Adipocyte (in vitro differentiated cells): ENCODE data around the gene IL23R.
A peak's percentile ranks its signal among the peaks of the same experiment; 100 is the strongest.
"Not testable (repeated sequence)": the region's sequence is repeated elsewhere in the genome, so short reads cannot be mapped to it uniquely, and the experiment has no call there.

ENCODE experiments used
- DNase-seq: peaks from one replicate; pipeline ENCODE4 v3.0.0-alpha.2; 2015; ENCODE audit warnings: low read depth
- H3K27me3 ChIP-seq: replicated peaks from 2 replicates; pipeline ENCODE4 v1.7.0; 2013; ENCODE audit warnings: mild to moderate bottlenecking, low read length, moderate library complexity; ENCODE audit not compliant: control insufficient read depth, insufficient read depth
- H3K36me3 ChIP-seq: 2 replicates; pipeline ENCODE4 v1.7.0; 2013; ENCODE audit warnings: low read length, mild to moderate bottlenecking, moderate library complexity; ENCODE audit not compliant: control insufficient read depth, insufficient read depth, severe bottlenecking
- H3K4me1 ChIP-seq: 2 replicates; pipeline ENCODE4 v1.7.0; 2013; ENCODE audit warnings: mild to moderate bottlenecking, low read length, moderate library complexity; ENCODE audit not compliant: control insufficient read depth, insufficient read depth
- H3K4me3 ChIP-seq: 2 replicates; pipeline ENCODE4 v1.7.0; 2013; ENCODE audit warnings: mild to moderate bottlenecking, low read length, moderate library complexity
- H3K9ac ChIP-seq: 2 replicates; pipeline ENCODE4 v1.7.0; 2013; ENCODE audit warnings: mild to moderate bottlenecking, low read length, moderate library complexity
- H3K9me3 ChIP-seq: 2 replicates; pipeline ENCODE4 v1.7.0; 2013; ENCODE audit warnings: mild to moderate bottlenecking, low read length, moderate library complexity; ENCODE audit not compliant: control insufficient read depth

Gene IL23R

GRCh38 chr1:67137307-67137753 lies 28.9 kb upstream of the IL23R start:
- H3K36me3 ChIP-seq, result no peaks in the 10 kb centered on the region
- H3K9me3 ChIP-seq, result no peaks in the 10 kb centered on the region
- H3K27me3 ChIP-seq, result no peaks in the 10 kb centered on the region
- no peak for DNase-seq
- peaks cover 25% of the 10 kb centered on the region for H3K4me1 ChIP-seq
- H3K9ac ChIP-seq, result no peak overlapping the region
- no peak overlapping the region for H3K4me3 ChIP-seq

DNA sequence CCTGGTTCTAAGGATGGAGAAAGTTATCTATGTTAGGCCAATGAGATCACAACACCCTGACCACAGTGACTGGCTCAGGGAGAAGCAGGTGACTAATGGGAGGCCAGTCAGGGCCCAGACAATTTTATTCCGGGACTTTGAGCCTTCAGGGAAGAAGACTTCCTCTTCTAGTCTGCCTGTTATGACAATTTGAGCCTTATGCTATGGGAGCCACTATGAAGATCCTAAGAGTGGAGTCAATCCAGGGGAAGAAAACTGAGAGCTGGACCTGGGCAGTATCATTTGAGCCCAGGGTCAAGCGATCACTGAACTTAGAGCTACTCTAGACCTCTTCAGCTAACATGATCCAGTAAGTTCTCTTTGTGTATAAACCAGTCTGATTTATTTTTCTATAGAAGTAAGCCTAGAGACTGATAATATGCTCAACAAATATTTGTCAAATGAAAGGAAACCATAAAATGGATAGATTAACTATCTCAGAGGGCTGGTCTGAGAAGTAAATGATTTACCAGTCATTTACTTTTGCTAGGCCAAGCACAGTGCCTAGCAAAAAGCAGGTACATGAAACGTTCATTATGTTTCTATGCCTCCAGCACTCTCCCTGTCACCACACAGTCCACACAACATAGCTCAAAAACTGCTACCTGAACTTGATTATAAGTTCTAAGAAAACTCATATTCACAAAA lies 27.3 kb upstream of the IL23R start:
- H3K9me3 ChIP-seq, result no peaks in the 10 kb centered on the region
- DNase-seq, result no peak
- no peak overlapping the region for H3K4me3 ChIP-seq
- H3K4me1 ChIP-seq, result peaks cover 16% of the 10 kb centered on the region
- no peak overlapping the region for H3K9ac ChIP-seq
- no peaks in the 10 kb centered on the region for H3K27me3 ChIP-seq
- H3K36me3 ChIP-seq, result no peaks in the 10 kb centered on the region

DNA sequence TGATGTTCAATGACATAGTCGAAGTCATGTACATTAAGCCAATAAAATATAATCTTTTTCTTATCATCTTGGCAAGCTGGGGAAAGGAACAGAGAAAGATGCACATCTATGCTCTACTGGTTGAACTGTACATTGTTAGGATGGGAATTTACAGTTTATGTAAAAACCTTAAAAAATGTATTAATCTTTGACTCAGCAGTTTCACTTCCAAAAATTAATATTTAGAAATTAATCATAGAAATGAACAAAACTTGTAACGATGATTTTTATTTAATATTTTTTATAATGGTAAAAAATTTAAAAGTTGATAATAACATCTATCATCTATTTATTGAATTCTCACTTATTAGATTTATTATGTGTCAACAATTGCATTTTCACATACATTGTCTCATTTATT lies 25.8 kb upstream of the IL23R start:
- H3K27me3 ChIP-seq, result no peaks in the 10 kb centered on the region
- DNase-seq, result no peak
- no peaks in the 10 kb centered on the region for H3K36me3 ChIP-seq
- H3K9me3 ChIP-seq, result no peaks in the 10 kb centered on the region
- H3K9ac ChIP-seq, result no peak overlapping the region
- H3K4me3 ChIP-seq, result no peak overlapping the region
- H3K4me1 ChIP-seq, result peaks cover 8% of the 10 kb centered on the region

DNA sequence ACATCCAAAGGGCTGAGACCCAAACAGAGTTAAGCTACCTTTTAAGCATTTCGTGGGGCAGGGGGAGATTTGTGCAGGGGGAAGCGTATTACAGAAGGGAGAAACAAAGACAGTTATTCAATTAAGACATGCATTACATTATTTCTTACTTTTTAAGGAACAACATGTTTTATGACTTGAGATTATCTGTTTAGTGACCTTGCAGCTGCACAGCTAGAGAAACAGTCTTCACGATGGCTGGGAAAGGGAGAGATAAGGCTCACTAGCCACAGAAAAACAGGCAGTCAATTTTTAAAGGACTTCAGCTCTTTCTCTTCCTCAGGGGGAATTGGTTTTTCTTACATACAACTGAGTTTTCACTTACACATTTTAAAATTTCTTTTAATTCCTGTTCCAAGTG lies 24.4 kb upstream of the IL23R start:
- H3K4me3 ChIP-seq, H3K27me3 ChIP-seq, H3K9me3 ChIP-seq, H3K4me1 ChIP-seq, H3K36me3 ChIP-seq, DNase-seq, H3K9ac ChIP-seq: not testable (repeated sequence)

GRCh38 chr1:67142931-67143330 lies 23.3 kb upstream of the IL23R start:
- no peaks in the 10 kb centered on the region for H3K4me1 ChIP-seq
- no peak for DNase-seq
- H3K27me3 ChIP-seq, result no peaks in the 10 kb centered on the region
- H3K9ac ChIP-seq, result no peak overlapping the region
- H3K9me3 ChIP-seq, result no peaks in the 10 kb centered on the region
- no peak overlapping the region for H3K4me3 ChIP-seq
- no peaks in the 10 kb centered on the region for H3K36me3 ChIP-seq

GRCh38 chr1:67143966-67144365 lies 22.3 kb upstream of the IL23R start:
- H3K36me3 ChIP-seq, result no peaks in the 10 kb centered on the region
- peaks cover 3% of the 10 kb centered on the region for H3K4me1 ChIP-seq
- H3K4me3 ChIP-seq, result no peak overlapping the region
- no peak overlapping the region for H3K9ac ChIP-seq
- H3K9me3 ChIP-seq, result no peaks in the 10 kb centered on the region
- no peaks in the 10 kb centered on the region for H3K27me3 ChIP-seq
- no peak for DNase-seq

GRCh38 chr1:67144696-67145095 lies 21.6 kb upstream of the IL23R start:
- H3K4me1 ChIP-seq, result peaks cover 4% of the 10 kb centered on the region
- no peaks in the 10 kb centered on the region for H3K27me3 ChIP-seq
- no peak overlapping the region for H3K9ac ChIP-seq
- DNase-seq, result peak; percentile 11
- H3K4me3 ChIP-seq, result no peak overlapping the region
- H3K36me3 ChIP-seq, result no peaks in the 10 kb centered on the region
- H3K9me3 ChIP-seq, result no peaks in the 10 kb centered on the region

- H3K4me3 ChIP-seq, result no peak overlapping the region
- H3K9me3 ChIP-seq, result no peaks in the 10 kb centered on the region
- H3K4me1 ChIP-seq, result peaks cover 4% of the 10 kb centered on the region
These were observed 20.2 kb upstream of the IL23R start for GRCh38 chr1:67146101-67146500.

DNA sequence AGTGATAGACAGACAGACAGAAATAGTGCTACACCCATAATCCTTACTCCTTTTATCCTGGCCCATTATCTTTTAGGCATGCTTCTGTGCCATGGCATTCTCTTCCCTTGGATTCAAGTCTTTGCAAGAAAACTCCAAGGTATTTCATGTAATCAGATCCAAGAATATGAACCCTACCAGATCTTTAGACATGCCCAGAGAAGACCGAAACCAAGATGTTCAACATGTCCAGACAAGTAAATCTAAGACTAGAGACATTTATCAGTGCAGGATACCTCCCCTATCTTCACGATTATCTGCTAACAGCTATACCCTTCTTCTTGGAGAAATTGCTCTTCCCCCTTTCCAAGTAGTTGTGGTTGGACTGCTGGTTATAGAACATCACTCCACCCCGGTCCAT lies 19.7 kb upstream of the IL23R start:
- Histone ChIP-seq H3K4me3 (no peak overlapping the region), H3K27me3 (no peaks in the 10 kb centered on the region), H3K36me3 (no peaks in the 10 kb centered on the region), H3K4me1 (peaks cover 4% of the 10 kb centered on the region), H3K9ac (no peak overlapping the region), H3K9me3 (no peaks in the 10 kb centered on the region)
- no peak for DNase-seq

More at GRCh38 chr1:67146101-67146500, 20.2 kb upstream of the IL23R start:
- DNase-seq, result no peak
- Histone ChIP-seq H3K36me3 (no peaks in the 10 kb centered on the region), H3K27me3 (no peaks in the 10 kb centered on the region), H3K9ac (no peak overlapping the region)

- not testable (repeated sequence) for H3K4me1 ChIP-seq, H3K4me3 ChIP-seq, H3K36me3 ChIP-seq, DNase-seq, H3K9ac ChIP-seq, H3K9me3 ChIP-seq, H3K27me3 ChIP-seq
These were observed 18.3 kb upstream of the IL23R start for GRCh38 chr1:67147973-67148372.

GRCh38 chr1:67148516-67149178 lies 17.6 kb upstream of the IL23R start:
- peaks cover 4% of the 10 kb centered on the region for H3K4me1 ChIP-seq

More at GRCh38 chr1:67148516-67149178, 17.6 kb upstream of the IL23R start:
- no peak for DNase-seq
- H3K9ac ChIP-seq, result peak overlapping the region; percentile 44
- H3K9me3 ChIP-seq, result no peaks in the 10 kb centered on the region
- no peak overlapping the region for H3K4me3 ChIP-seq
- no peaks in the 10 kb centered on the region for H3K27me3 ChIP-seq
- H3K36me3 ChIP-seq, result no peaks in the 10 kb centered on the region
